Right atrium auricular region (tissue), 2 donors: ENCODE measurements around the gene CD244. TPM values are rescaled to one million over a fixed set of nuclear protein-coding genes. Genes with fewer than 3 reads are reported as not detected.

Source experiments
- DNase-seq: peaks from one replicate; pipeline ENCODE4 v3.0.0-alpha.2; 2019; ENCODE audit warnings: low spot score
- H3K27ac ChIP-seq, 2 donors: fragments of 200-600 bp; sonication (generic); 1 replicate in 1 of 2; 2 replicates in 1 of 2; pipeline ENCODE4 v1.5.1; 2016 to 2019
- H3K27me3 ChIP-seq, 2 donors: fragments of 200-600 bp; sonication (generic); one replicate each; pipeline versions ENCODE4 v1.5.1 to v1.6.0; 2017 to 2019
- H3K36me3 ChIP-seq: fragments of 200-600 bp; sonication (generic); one replicate; pipeline ENCODE4 v1.5.1; 2016
- H3K4me1 ChIP-seq, 2 donors: fragments of 200-600 bp; sonication (generic); one replicate each; pipeline versions ENCODE4 v1.5.1 to v1.6.0; 2017 to 2019
- H3K4me3 ChIP-seq, 2 donors: fragments of 200-600 bp; sonication (generic); 1 replicate in 1 of 2; 2 replicates in 1 of 2; pipeline ENCODE4 v1.5.1; 2017 to 2019; ENCODE audit warnings: mild to moderate bottlenecking in 1 of 2, moderate library complexity in 1 of 2
- H3K9me3 ChIP-seq, 2 donors: fragments of 200-600 bp; sonication (generic); one replicate each; pipeline ENCODE4 v1.5.1; 2019
- total RNA-seq, 2 donors: library from RNA; depleted of rRNA; stranded (reverse); fragments of >200 nt; gene quantifications; one replicate each; pipeline ENCODE4 v1.1.0, GENCODE V29; 2016
- TF ChIP-seq, protein P1 (sequence below), 2 donors: fragments of 200-600 bp; sonication (generic); IDR thresholded peaks; one replicate each; pipeline ENCODE4 v1.5.1; 2019; ENCODE audit warnings: antibody characterized with exemption in 2 of 2

CD244 gene
- total RNA-seq, 2 donors from 2014 or later, result 0.41 to 0.86 TPM

DNA sequence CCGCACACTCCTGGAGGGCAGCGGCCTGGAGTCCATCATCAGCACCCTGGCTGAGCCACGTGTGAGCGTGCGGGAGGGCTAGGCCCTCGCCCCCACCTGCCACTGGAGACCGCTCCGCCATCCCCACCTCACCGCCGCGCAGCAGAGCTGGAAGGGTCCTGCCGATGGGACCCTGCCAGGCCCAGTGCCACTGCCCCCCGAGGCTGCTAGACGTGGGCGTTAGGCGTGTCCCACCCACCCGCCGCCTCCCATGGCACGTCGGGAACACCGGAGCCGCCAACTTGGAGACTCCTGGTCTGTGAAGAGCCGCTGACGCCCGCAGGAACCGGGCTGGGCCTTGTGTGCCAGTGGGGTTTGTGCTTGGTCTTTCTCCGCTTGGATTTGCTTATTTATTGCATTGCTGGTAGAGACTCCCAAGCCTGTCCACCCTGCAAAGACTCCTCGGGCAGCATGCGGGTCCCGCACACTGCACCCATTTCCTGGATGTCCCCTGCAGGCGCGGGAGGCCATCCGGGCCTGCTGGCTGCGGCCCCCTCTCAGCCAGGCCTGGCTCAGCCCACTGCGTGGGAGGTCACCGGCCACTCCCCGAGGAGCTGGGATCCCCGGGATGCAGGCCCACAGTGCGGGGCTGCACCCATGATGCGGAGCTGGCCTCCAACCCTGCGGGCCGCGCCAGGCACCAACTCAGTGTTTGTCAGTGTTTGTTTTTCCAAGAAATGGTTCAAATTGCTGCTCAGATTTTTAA is 60.7 kb downstream of the CD244 start:
- H3K27ac ChIP-seq, result no peak overlapping the region
- H3K27me3 ChIP-seq, result no peaks in the 10 kb centered on the region
- H3K4me1 ChIP-seq, result no peaks in the 10 kb centered on the region
- TF ChIP-seq, protein P1, sequence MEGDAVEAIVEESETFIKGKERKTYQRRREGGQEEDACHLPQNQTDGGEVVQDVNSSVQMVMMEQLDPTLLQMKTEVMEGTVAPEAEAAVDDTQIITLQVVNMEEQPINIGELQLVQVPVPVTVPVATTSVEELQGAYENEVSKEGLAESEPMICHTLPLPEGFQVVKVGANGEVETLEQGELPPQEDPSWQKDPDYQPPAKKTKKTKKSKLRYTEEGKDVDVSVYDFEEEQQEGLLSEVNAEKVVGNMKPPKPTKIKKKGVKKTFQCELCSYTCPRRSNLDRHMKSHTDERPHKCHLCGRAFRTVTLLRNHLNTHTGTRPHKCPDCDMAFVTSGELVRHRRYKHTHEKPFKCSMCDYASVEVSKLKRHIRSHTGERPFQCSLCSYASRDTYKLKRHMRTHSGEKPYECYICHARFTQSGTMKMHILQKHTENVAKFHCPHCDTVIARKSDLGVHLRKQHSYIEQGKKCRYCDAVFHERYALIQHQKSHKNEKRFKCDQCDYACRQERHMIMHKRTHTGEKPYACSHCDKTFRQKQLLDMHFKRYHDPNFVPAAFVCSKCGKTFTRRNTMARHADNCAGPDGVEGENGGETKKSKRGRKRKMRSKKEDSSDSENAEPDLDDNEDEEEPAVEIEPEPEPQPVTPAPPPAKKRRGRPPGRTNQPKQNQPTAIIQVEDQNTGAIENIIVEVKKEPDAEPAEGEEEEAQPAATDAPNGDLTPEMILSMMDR (IDR thresholded peaks at IDR 0.05), result no peak
- H3K36me3 ChIP-seq, result no peaks in the 10 kb centered on the region
- peaks cover 0 to 15% of the 10 kb centered on the region in 2 donors for H3K9me3 ChIP-seq
- no peak for DNase-seq
- no peak overlapping the region for H3K4me3 ChIP-seq

- Histone ChIP-seq H3K36me3 (no peaks in the 10 kb centered on the region), H3K27me3 (no peaks in the 10 kb centered on the region), H3K4me3 (no peak overlapping the region), H3K27ac (no peak overlapping the region), H3K9me3 (peaks cover 0 to 3% of the 10 kb centered on the region in 2 donors), H3K4me1 (no peaks in the 10 kb centered on the region)
- no peak for DNase-seq
- TF ChIP-seq, protein P1 (IDR thresholded peaks at IDR 0.05), result no peak
These were observed 61.9 kb downstream of the CD244 start for GRCh38 chr1:160800645-160801408.

DNA sequence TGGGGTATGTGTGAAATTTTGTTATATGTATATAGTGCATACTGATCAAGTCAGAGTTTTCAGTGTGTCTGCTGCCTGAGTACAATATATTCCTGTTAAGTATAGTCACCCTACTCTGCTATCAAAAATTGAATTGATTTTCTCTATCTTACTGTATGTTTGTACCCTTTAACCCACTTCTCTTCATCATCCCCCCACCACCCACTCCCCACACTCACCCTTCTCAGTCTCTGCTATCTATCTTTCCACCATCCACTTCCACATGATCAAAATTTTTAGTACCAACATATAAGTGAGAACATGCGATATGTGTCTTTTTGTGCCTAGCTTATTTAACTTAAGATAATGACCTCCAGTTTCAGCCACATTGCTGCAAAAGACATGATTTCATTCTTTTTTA is 62.5 kb downstream of the CD244 start:
- DNase-seq, result no peak
- TF ChIP-seq, protein P1 (IDR thresholded peaks at IDR 0.05), result no peak

GRCh38 chr1:160799641-160800040 is 63.0 kb downstream of the CD244 start:
- Histone ChIP-seq H3K4me1 (no peaks in the 10 kb centered on the region), H3K27ac (no peak overlapping the region), H3K36me3 (no peaks in the 10 kb centered on the region), H3K4me3 (no peak overlapping the region), H3K9me3 (no peaks in the 10 kb centered on the region), H3K27me3 (no peaks in the 10 kb centered on the region)
- no peak for DNase-seq
- TF ChIP-seq, protein P1 (IDR thresholded peaks at IDR 0.05), result no peak

More for the DNA sequence above, 62.5 kb downstream of the CD244 start:
- no peaks in the 10 kb centered on the region for H3K4me1 ChIP-seq
- H3K9me3 ChIP-seq, result no peaks in the 10 kb centered on the region
- H3K36me3 ChIP-seq, result no peaks in the 10 kb centered on the region
- no peak overlapping the region for H3K4me3 ChIP-seq
- no peak overlapping the region for H3K27ac ChIP-seq
- no peaks in the 10 kb centered on the region for H3K27me3 ChIP-seq

- Histone ChIP-seq H3K27me3 (no peaks in the 10 kb centered on the region), H3K27ac (no peak overlapping the region), H3K9me3 (no peaks in the 10 kb centered on the region), H3K4me1 (no peaks in the 10 kb centered on the region), H3K36me3 (no peaks in the 10 kb centered on the region), H3K4me3 (no peak overlapping the region)
- TF ChIP-seq, protein P1 (IDR thresholded peaks at IDR 0.05), result no peak
- DNase-seq, result no peak
These were observed 64.2 kb downstream of the CD244 start for GRCh38 chr1:160798439-160798838.
